HL-60/S4 (cell line): ENCODE measurements around the gene HTRA3.
"Not testable (repeated sequence)": the region's sequence is repeated elsewhere in the genome, so short reads cannot be mapped to it uniquely, and the experiment has no call there.

Experiments used
- in situ Hi-C: fragments of 300-500 bp; cut with MboI; formaldehyde crosslinking; loops from 2 replicates; pipeline ENCODE4 v1.14.3; 2022; ENCODE audit warnings: low sequenced_read_pairs

HTRA3 gene

GRCh38 chr4:8338351-8338961, 68.9 kb downstream of the HTRA3 start:
- in situ Hi-C loops: no loop called here

GRCh38 chr4:8340781-8341241, 71.3 kb downstream of the HTRA3 start:
- in situ Hi-C loops: no loop called here

GRCh38 chr4:8341281-8341680, 71.7 kb downstream of the HTRA3 start:
- in situ Hi-C loops: not testable (repeated sequence)

- in situ Hi-C loops: no loop called here
These were observed 72.1 kb downstream of the HTRA3 start for GRCh38 chr4:8341691-8342090.

- in situ Hi-C loops: no loop called here
These were observed 73.2 kb downstream of the HTRA3 start for GRCh38 chr4:8342651-8343261.

- in situ Hi-C loops: no loop called here
These were observed 73.9 kb downstream of the HTRA3 start for GRCh38 chr4:8343262-8343966.

GRCh38 chr4:8343967-8344331, 74.4 kb downstream of the HTRA3 start:
- in situ Hi-C loops: no loop called here

- in situ Hi-C loops: no loop called here
These were observed 74.8 kb downstream of the HTRA3 start for GRCh38 chr4:8344377-8344776.

GRCh38 chr4:8345053-8345945, 75.7 kb downstream of the HTRA3 start:
- in situ Hi-C loops: no loop called here

- in situ Hi-C loops: no loop called here
These were observed 76.6 kb downstream of the HTRA3 start for GRCh38 chr4:8345946-8346814.

- in situ Hi-C loops: no loop called here
These were observed 77.5 kb downstream of the HTRA3 start for GRCh38 chr4:8346838-8347605.

GRCh38 chr4:8347660-8348059, 78.1 kb downstream of the HTRA3 start:
- in situ Hi-C loops: no loop called here

- in situ Hi-C loops: no loop called here
These were observed 78.5 kb downstream of the HTRA3 start for GRCh38 chr4:8348071-8348470.

- in situ Hi-C loops: not testable (repeated sequence)
These were observed 79.7 kb downstream of the HTRA3 start for GRCh38 chr4:8349236-8349635.

- in situ Hi-C loops: no loop called here
These were observed 80.2 kb downstream of the HTRA3 start for GRCh38 chr4:8349664-8350236.

- in situ Hi-C loops: no loop called here
These were observed 80.8 kb downstream of the HTRA3 start for GRCh38 chr4:8350352-8350751.

- in situ Hi-C loops: no loop called here
These were observed 81.4 kb downstream of the HTRA3 start for GRCh38 chr4:8350841-8351461.

- in situ Hi-C loops: no loop called here
These were observed 82.4 kb downstream of the HTRA3 start for GRCh38 chr4:8351931-8352367.
